Neural progenitor cell (in vitro differentiated cells): ENCODE data around the gene KASH5. TPM values are rescaled to one million over a fixed set of nuclear protein-coding genes. Genes with fewer than 3 reads are reported as not detected.

Experiments
- DNase-seq: peaks from one replicate; pipeline ENCODE4 v3.0.0-alpha.2; 2016; ENCODE audit warnings: low spot score
- H2AFZ ChIP-seq: fragments of 200-600 bp; sonication (generic); replicated peaks from 2 replicates; pipeline ENCODE4 v1.6.1; 2016; ENCODE audit warnings: antibody characterized with exemption
- H3F3A ChIP-seq: fragments of 200-600 bp; sonication (generic); 2 replicates; pipeline ENCODE4 v1.6.1; 2016; ENCODE audit warnings: antibody characterized with exemption, low read depth
- H3K27ac ChIP-seq: fragments of 200-600 bp; sonication (generic); 2 replicates; pipeline ENCODE4 v1.5.1; 2016; ENCODE audit warnings: mild to moderate bottlenecking
- H3K27me3 ChIP-seq: fragments of 200-600 bp; sonication (generic); 2 replicates; pipeline ENCODE4 v1.6.1; 2016; ENCODE audit warnings: mild to moderate bottlenecking, moderate library complexity
- H3K36me3 ChIP-seq: fragments of 200-600 bp; sonication (generic); 2 replicates; pipeline ENCODE4 v1.5.1; 2016
- H3K4me1 ChIP-seq: fragments of 200-600 bp; sonication (generic); 2 replicates; pipeline ENCODE4 v1.6.1; 2016; ENCODE audit warnings: mixed run types
- H3K4me2 ChIP-seq: fragments of 200-600 bp; sonication (generic); 2 replicates; pipeline ENCODE4 v1.6.1; 2016
- H3K4me3 ChIP-seq: fragments of 200-600 bp; sonication (generic); 2 replicates; pipeline ENCODE4 v1.5.1; 2016
- H3K79me2 ChIP-seq: fragments of 200-600 bp; sonication (generic); 2 replicates; pipeline ENCODE4 v1.6.1; 2016; ENCODE audit warnings: low read depth
- H3K9ac ChIP-seq: fragments of 200-600 bp; sonication (generic); 2 replicates; pipeline ENCODE4 v1.6.1; 2016
- H3K9me3 ChIP-seq: fragments of 200-600 bp; sonication (generic); 2 replicates; pipeline ENCODE4 v1.5.1; 2016; ENCODE audit warnings: low read depth
- H4K20me1 ChIP-seq: fragments of 200-600 bp; sonication (generic); 2 replicates; pipeline ENCODE4 v1.6.1; 2016; ENCODE audit warnings: low read depth
- H3K27ac Mint-ChIP-seq: 3 replicates; pipeline ENCODE4 v1.8.0; 2021; ENCODE audit warnings: mixed read lengths
- H3K27me3 Mint-ChIP-seq: 2 replicates; pipeline ENCODE4 v1.8.0; 2022; ENCODE audit warnings: low read depth, mild to moderate bottlenecking, inconsistent platforms, moderate library complexity, mixed read lengths; ENCODE audit not compliant: insufficient read depth
- H3K36me3 Mint-ChIP-seq: 3 replicates; pipeline ENCODE4 v1.8.0; 2021; ENCODE audit warnings: mixed read lengths
- H3K4me1 Mint-ChIP-seq: 3 replicates; pipeline ENCODE4 v1.8.0; 2021; ENCODE audit warnings: mixed read lengths
- H3K4me3 Mint-ChIP-seq: 3 replicates; pipeline ENCODE4 v1.8.0; 2021; ENCODE audit warnings: mild to moderate bottlenecking, moderate library complexity, mixed read lengths
- H3K9me3 Mint-ChIP-seq: 3 replicates; pipeline ENCODE4 v1.8.0; 2020; ENCODE audit warnings: mixed read lengths
- CTCF ChIP-seq: fragments of 200-600 bp; sonication (generic); IDR thresholded peaks from 2 replicates; pipeline ENCODE4 v1.5.1; 2017; ENCODE audit warnings: antibody characterized with exemption, mild to moderate bottlenecking
- EZH2 ChIP-seq: fragments of 200-600 bp; sonication (generic); IDR thresholded peaks from 2 replicates; pipeline ENCODE4 v1.6.1; 2017; ENCODE audit warnings: antibody characterized with exemption, mild to moderate bottlenecking, moderate library complexity
- EZH2phosphoT487 ChIP-seq: fragments of 200-600 bp; sonication (generic); IDR thresholded peaks from 2 replicates; pipeline ENCODE4 v1.6.1; 2017; ENCODE audit warnings: antibody characterized with exemption
- total RNA-seq: library from RNA; depleted of rRNA; stranded (reverse); fragments of >200 nt; gene quantifications from 2 replicates; pipeline ENCODE4 v1.2.3, GENCODE V29; 2015; ENCODE audit warnings: low replicate concordance

Gene KASH5
- total RNA-seq, 1 donor from 2014 or later, result not detected

- H3K27me3 ChIP-seq, result peaks cover 100% of the 10 kb centered on the region
- peak; percentile 91 for DNase-seq
- no peak overlapping the region for H3K4me3 ChIP-seq
- no peak overlapping the region for H3K27ac ChIP-seq
- H3K79me2 ChIP-seq, result no peaks in the 10 kb centered on the region
- H3K27ac Mint-ChIP-seq, result no peak overlapping the region
- H2AFZ ChIP-seq, result no peak overlapping the region
- no peak overlapping the region for H3K4me2 ChIP-seq
- H3K9ac ChIP-seq, result no peak overlapping the region
- H3K27me3 Mint-ChIP-seq, result peaks cover 76% of the 10 kb centered on the region
- peaks cover 2% of the 10 kb centered on the region for H3K36me3 Mint-ChIP-seq
- peak; percentile 25 for TF ChIP-seq EZH2phosphoT487
- no peak for TF ChIP-seq CTCF
- TF ChIP-seq EZH2, result peak; percentile 17
- H4K20me1 ChIP-seq, result peaks cover 6% of the 10 kb centered on the region
- peaks cover 44% of the 10 kb centered on the region for H3F3A ChIP-seq
- H3K4me3 Mint-ChIP-seq, result peak overlapping the region; percentile 58
- peaks cover 5% of the 10 kb centered on the region for H3K9me3 Mint-ChIP-seq
- peaks cover 18% of the 10 kb centered on the region for H3K4me1 Mint-ChIP-seq
- no peaks in the 10 kb centered on the region for H3K9me3 ChIP-seq
- H3K36me3 ChIP-seq, result no peaks in the 10 kb centered on the region
- H3K4me1 ChIP-seq, result peaks cover 9% of the 10 kb centered on the region
Observed at GRCh38 chr19:49436381-49437017, 48.5 kb downstream of the KASH5 start.

DNA sequence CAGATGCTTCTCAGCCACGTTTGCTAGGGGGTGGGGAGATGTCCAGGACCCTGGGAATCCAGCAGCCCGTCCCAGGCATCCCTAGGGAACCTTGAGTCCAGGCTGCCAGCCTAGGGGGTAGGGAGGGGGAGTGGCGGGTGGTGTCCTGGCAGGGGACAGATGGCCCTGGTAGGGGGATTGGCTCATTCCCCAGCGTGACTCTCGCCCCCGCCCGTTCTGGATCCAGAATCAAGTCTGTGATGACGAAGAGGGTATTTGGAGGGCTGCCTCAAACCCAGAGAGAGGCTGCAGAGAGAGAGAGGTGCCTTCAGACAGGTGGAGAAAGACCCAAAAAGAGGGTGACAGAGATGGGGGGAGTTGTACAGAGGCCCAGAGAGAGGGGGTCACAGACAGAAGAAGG, 49.2 kb downstream of the KASH5 start:
- Histone ChIP-seq H3K4me1 (peaks cover 12% of the 10 kb centered on the region), H3K27ac (no peak overlapping the region), H2AFZ (no peak overlapping the region), H4K20me1 (peaks cover 6% of the 10 kb centered on the region), H3K4me3 (no peak overlapping the region), H3K27me3 (peaks cover 100% of the 10 kb centered on the region), H3K9me3 (no peaks in the 10 kb centered on the region), H3K36me3 (no peaks in the 10 kb centered on the region), H3K4me2 (no peak overlapping the region), H3F3A (peaks cover 44% of the 10 kb centered on the region), H3K79me2 (no peaks in the 10 kb centered on the region), H3K9ac (no peak overlapping the region)
- Mint-ChIP-seq H3K27ac (no peak overlapping the region), H3K36me3 (peaks cover 2% of the 10 kb centered on the region), H3K9me3 (peaks cover 3% of the 10 kb centered on the region), H3K4me1 (peaks cover 23% of the 10 kb centered on the region), H3K4me3 (no peak overlapping the region), H3K27me3 (peaks cover 78% of the 10 kb centered on the region)
- TF ChIP-seq EZH2phosphoT487 (no peak), EZH2 (peak; percentile 7)
- DNase-seq, result no peak

- H3K4me1 Mint-ChIP-seq, result peaks cover 25% of the 10 kb centered on the region
Observed at GRCh38 chr19:49438261-49438660, 50.2 kb downstream of the KASH5 start.

More at GRCh38 chr19:49438261-49438660, 50.2 kb downstream of the KASH5 start:
- Histone ChIP-seq H2AFZ (no peak overlapping the region), H3K9ac (no peak overlapping the region), H3K4me3 (no peak overlapping the region), H3F3A (peaks cover 44% of the 10 kb centered on the region), H3K36me3 (no peaks in the 10 kb centered on the region), H3K27ac (no peak overlapping the region), H3K4me1 (peaks cover 8% of the 10 kb centered on the region), H3K4me2 (no peak overlapping the region), H3K79me2 (no peaks in the 10 kb centered on the region), H3K27me3 (peaks cover 94% of the 10 kb centered on the region), H3K9me3 (no peaks in the 10 kb centered on the region), H4K20me1 (peaks cover 6% of the 10 kb centered on the region)
- Mint-ChIP-seq H3K27me3 (peaks cover 76% of the 10 kb centered on the region), H3K36me3 (peaks cover 2% of the 10 kb centered on the region), H3K4me3 (no peak overlapping the region), H3K9me3 (peaks cover 2% of the 10 kb centered on the region), H3K27ac (no peak overlapping the region)
- DNase-seq, result no peak
- TF ChIP-seq CTCF, result no peak
- no peak for TF ChIP-seq EZH2phosphoT487
- TF ChIP-seq EZH2, result no peak
